Left forelimb (tissue), 1 donor: ENCODE results near the gene MCC.
A peak's percentile ranks its signal among the peaks of the same experiment; 100 is the strongest.

Experiments used
- DNase-seq: peaks from one replicate; pipeline ENCODE4 v3.0.0-alpha.2; 2018; ENCODE audit warnings: low spot score

MCC gene

DNA sequence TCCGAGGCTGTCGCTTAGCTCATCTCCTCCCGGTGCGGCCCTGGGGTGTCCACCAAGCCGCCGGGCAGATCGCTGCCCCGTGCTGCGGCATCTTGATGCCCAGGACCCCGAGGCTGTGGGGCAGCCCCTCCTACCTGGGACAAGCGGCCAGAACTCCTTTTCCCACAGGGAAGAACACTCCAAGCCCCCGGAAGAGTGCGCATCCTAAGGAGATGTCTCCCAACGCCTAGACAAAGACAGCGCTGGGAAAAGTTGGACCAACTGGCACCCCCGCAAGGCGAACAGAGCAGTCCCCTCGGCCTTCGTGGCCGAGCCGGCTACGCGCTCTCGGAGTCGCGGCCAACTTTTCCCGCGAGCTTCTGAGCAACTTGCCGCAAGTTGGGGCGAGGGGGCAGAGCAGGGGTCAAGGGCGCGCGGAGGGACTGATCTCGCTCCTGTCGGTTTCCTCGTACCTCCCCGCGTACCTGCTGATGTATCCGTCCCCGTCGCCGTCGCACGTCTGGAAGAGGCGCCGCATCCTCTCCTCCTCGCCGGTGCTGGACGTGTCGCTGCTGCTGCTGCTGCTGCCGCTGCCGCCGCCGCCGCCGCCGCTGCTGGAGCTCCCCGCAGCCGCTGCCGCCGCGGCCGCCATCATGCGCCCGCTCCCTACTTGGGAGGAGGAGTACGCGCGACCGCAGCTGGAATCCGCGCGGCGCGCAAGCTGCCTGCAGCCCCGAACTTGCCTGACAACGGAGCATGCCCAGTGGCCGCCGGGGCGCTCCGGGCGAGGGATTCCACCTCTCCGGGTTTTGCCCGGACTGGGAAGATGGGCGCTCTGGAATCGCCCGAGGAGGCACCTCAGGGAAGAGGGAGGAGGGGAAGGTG lies at the start of gene MCC:
Gene MCC (minus strand): TSS at position 673 of the 864 bp plus-strand sequence.
- DNase-seq = peak; percentile 89

DNA sequence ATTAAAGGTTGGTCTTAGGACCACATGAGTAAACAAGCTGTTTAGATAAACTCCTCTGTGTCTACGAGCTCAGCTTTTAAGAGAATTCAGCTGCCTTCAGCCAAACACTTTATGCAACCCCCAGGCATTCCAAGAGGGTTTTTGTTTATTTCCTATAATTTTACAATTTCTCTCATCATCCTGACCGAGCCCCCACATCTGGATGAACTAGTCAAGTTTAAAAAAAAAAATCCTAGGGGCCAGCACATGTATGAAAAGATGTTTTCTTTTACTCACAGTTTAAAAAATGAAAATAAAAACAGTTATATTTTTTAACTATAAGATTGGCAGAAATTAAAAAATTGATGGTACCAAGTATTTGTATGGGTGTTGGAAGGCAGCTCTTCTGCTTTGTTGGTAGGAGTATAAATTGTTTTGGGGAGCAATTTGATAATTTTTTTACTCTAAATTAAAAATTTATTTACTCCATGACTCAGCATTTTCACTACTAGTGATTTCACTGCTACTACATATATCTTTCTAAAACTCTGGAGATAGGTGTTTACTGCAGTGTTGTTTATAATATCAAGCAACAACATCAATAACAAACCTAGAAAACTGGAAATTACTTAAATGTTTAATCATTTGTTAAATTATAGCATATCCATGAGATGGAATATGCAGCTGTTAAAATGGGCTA lies 43.4 kb upstream of the MCC start:
- no peak for DNase-seq

DNA sequence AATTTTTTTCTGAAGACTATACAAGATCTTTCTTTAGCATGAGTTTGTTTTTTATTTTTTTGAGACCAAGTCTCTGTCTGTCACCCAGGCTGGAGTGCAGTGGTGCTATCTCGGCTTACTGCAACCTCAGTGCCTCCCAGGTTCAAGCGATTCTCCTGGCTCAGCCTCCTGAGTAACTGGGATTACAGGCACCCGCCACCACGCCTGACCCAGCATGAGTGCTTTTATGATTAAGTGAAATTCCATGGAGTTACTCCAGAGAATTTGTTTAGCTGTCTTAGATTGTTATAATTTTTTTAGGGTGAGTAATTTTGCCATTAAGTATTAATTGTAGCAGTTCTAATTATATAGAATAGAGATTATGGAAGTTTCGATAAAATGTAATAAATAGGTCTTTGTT lies 39.5 kb upstream of the MCC start:
- no peak for DNase-seq

GRCh38 chr5:113526421-113526820 lies 38.2 kb upstream of the MCC start:
- DNase-seq = no peak

DNA sequence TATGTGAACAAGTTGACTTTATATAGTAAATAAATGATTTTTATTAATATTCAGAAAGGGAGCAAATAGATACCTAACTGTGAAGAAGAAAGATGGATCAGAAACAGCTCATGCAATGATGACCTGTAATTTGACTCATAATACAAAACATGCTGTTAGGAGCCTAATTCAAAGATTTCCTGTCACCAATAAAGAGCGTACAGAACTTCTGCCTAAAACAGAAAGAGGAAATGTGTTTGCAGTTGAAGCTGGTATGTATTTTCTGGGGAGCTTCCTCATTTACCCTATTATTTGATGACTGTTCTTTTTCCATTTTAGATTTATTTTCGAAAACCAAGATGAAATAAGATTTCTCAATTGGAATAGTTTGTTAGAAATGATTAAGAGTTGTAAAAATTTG lies 36.7 kb upstream of the MCC start:
- DNase-seq = no peak

GRCh38 chr5:113523168-113523567 lies 34.9 kb upstream of the MCC start:
- DNase-seq = no peak

DNA sequence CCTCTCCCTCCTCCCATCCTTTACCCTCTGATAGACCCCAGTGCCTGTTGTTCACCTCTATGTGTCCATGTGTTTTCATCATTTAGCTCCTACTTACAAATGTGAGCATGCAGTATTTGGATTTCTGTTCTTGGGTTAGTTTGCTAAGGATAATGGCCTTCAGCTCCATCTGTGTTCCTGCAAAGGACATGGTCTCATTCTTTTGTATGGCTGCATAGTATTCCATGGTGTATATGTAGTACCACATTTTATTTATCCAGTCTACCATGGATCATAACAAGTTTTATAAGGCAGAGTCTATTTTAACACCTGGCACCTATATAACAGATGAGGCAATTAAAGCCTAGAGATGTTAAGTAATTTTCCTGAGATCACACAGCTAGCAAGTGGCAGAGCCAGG lies 32.6 kb upstream of the MCC start:
- no peak for DNase-seq

DNA sequence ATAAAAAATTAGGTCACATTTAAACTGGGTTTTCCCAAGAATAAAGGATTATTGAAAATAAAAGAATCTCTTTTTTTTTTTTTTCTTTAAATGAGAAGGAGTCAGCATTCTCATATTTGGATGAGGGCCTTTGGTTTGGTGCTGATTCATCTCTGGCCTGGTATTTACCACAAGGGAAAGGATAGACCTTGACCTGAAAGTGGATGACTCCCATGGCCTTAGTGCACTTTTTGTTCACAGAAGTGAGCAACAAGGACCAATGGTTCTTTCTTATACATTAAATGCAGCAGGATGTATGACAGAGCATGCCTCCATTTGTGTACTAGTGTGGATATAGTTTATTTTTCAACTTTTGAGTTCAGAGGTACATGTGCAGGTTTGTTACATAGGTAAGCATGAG lies 32.2 kb upstream of the MCC start:
- no peak for DNase-seq

GRCh38 chr5:113519412-113519811 lies 31.2 kb upstream of the MCC start:
- no peak for DNase-seq

- DNase-seq = no peak
Observed at GRCh38 chr5:113518884-113519283, 30.6 kb upstream of the MCC start.

GRCh38 chr5:113514289-113514635 lies 26.0 kb upstream of the MCC start:
- DNase-seq = no peak

- DNase-seq = peak; percentile 95
Observed at GRCh38 chr5:113513384-113514288, 25.4 kb upstream of the MCC start, which contains the start of gene YTHDC2. YTHDC2 (plus strand) TSS chr5:113513694; CDS start chr5:113513896, 202 bp downstream.

GRCh38 chr5:113512341-113512740 lies 24.1 kb upstream of the MCC start:
- DNase-seq = no peak

DNA sequence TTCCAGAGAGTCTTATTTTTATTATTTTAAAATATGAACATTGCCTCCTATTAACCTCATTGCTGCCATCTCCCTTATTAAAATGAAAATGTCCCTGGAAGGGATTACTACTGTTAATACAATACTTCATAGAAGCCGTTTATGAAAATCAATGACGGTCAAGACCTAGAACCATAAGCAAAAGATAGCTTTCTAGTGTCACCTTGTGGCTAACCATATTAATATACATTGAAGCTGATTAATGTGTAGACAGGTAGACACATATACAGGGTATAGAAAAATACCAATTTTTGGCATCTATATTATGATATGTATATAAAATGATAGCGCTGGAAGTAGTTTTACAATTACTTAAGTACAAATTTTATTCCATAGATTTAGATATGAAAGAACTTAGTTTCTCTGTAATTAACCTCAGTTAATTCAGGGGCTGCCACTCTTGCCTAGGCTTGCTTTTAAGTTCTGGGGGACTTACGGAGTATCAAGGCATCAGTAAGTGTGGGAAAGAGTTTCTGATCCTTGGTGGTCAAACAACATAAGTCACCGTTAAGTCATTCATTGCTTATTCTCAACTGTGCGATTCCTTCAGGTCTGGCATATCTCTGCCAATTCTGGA lies 22.7 kb upstream of the MCC start:
- DNase-seq = no peak

DNA sequence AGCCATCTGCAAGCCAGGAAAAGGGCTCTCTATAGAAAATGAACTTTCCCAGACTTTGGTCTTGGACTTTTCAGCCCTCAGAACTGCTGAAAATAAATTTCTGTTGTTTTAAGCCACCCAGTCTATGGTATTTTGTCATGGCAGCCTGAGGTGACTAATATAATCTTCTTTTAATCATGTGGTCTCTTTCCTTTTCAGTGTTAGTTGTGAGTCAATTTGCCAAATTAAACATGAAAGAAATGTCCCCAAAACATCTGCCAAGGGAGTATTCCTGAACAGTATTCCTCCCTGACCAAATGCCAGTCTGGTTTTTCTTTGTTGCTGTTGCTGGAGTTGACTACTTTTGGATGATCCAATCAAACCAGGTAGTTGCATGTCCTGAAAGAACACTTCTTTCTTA lies 20.5 kb upstream of the MCC start:
- DNase-seq = no peak

DNA sequence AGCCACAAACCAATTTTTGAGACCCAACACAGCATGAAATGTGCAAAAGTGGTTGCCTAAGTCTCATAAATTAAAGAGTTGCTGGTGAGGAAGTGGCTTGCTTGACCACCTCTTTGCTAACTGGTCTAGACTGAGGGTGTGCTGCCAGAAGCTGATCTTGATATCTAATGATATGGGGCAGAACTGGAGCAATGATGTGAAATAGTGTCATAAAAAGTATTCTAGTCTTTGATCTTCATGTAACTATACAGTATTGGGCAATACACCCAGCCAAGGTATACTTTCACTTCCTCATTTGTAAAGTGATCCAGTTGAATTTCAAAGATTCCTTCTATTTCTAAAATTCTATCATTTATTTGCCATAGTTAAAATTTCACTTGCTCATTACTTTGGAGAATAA lies 19.3 kb upstream of the MCC start:
- no peak for DNase-seq

DNA sequence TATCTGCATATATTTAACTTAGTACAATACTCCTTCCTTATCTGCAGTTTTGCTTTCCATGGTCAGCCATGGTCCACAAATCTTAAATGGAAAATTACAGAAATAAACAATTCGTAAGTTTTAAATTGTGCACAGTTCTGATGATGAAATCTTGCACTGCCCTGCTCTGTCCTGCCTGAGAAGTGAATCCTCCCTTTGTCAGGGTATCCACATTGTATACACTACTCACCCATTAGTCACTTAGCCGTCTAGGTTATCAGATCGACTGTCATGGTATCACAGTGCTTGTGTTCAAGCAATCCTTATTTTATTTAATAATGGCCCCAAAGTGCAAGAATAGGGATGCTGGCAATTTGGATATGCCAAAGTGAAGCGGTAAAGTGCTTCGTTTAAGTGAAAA lies 16.9 kb upstream of the MCC start:
- no peak for DNase-seq

- no peak for DNase-seq
Observed at GRCh38 chr5:113503146-113503545, 14.9 kb upstream of the MCC start.

DNA sequence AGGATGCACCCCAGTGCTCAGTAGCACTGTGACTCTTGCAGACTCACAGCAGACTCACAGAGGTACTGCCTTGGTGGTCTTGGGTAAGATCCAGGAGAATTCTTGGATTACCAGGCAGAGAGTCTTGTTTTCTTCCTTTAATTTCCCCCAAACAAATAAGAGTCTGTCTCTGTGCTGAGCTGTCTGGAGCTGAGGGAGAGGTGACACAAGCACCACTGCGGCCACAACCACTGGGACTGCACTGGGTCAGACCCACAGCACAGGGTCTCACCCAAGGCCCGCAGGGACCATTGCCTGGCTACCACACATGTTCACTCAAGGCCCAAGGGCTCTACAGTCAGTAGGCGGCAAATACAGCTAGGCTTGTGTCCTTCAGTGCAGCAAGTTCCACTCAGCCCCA lies 13.8 kb upstream of the MCC start:
- no peak for DNase-seq

- no peak for DNase-seq
Observed at GRCh38 chr5:113495422-113495841, 7.2 kb upstream of the MCC start.

- DNase-seq = no peak
Observed at GRCh38 chr5:113493446-113493845, 5.2 kb upstream of the MCC start.

GRCh38 chr5:113491022-113491421 lies 2.8 kb upstream of the MCC start:
- no peak for DNase-seq
